K562 (cell line): ENCODE results near the gene RNF41. TPM values are rescaled to one million over a fixed set of nuclear protein-coding genes. Genes with fewer than 3 reads are reported as not detected.

Source experiments
- ATF2 ChIP-seq: sonication (generic); formaldehyde crosslinking; IDR thresholded peaks from 2 replicates; pipeline ENCODE4 v1.8.1; 2022; ENCODE audit warnings: missing genetic modification reagents
- E2F3 ChIP-seq: fragments of 250-450 bp; sonication (Bioruptor Pico); IDR thresholded peaks from 2 replicates; pipeline ENCODE4 v1.4.0; 2020; ENCODE audit warnings: mild to moderate bottlenecking
- GATA2 ChIP-seq: sonication (generic); formaldehyde crosslinking; IDR thresholded peaks from 2 replicates; pipeline ENCODE4 v1.4.0; 2020; ENCODE audit warnings: mild to moderate bottlenecking, missing genetic modification reagents
- GTF2B ChIP-seq: IDR thresholded peaks from 2 replicates; pipeline ENCODE4 v1.6.1; 2011; ENCODE audit not compliant: insufficient read length; ENCODE audit errors: extremely low read depth
- HDAC6 ChIP-seq: IDR thresholded peaks from 2 replicates; pipeline ENCODE4 v1.6.1; 2012; ENCODE audit warnings: low read depth, mild to moderate bottlenecking, control low read depth, inconsistent platforms, low read length, moderate library complexity
- KAT8 ChIP-seq: fragments of 450-650 bp; IDR thresholded peaks from 2 replicates; pipeline ENCODE4 v1.6.1; 2016; ENCODE audit warnings: low read depth, mild to moderate bottlenecking
- KDM2B ChIP-seq: fragments of 250-450 bp; sonication (Bioruptor Pico); IDR thresholded peaks from 2 replicates; pipeline ENCODE4 v1.8.0; 2021; ENCODE audit warnings: mild to moderate bottlenecking, moderate library complexity
- KLF6 ChIP-seq: fragments of 250-450 bp; sonication (Bioruptor Pico); IDR thresholded peaks from 2 replicates; pipeline ENCODE4 v1.4.0; 2020; ENCODE audit warnings: mild to moderate bottlenecking, moderate library complexity, borderline replicate concordance
- NR2F6 ChIP-seq: fragments of 450-650 bp; formaldehyde crosslinking; IDR thresholded peaks from 2 replicates; pipeline ENCODE4 v1.4.0; 2020; ENCODE audit warnings: mild to moderate bottlenecking
- SETDB1 ChIP-seq: IDR thresholded peaks from one replicate; pipeline ENCODE4 v1.6.1; 2012; ENCODE audit warnings: low read length, control low read depth, inconsistent platforms
- SLC30A9 ChIP-seq: fragments of 250-450 bp; sonication (Bioruptor Pico); IDR thresholded peaks from 2 replicates; pipeline ENCODE4 v1.8.0; 2022; ENCODE audit warnings: mild to moderate bottlenecking, moderate library complexity
- SP2 ChIP-seq: IDR thresholded peaks from 2 replicates; pipeline ENCODE4 v1.6.1; 2011; ENCODE audit warnings: mild to moderate bottlenecking, low read depth, low read length, moderate library complexity; ENCODE audit not compliant: poor library complexity, severe bottlenecking; ENCODE audit errors: extremely low read depth
- SRSF3 ChIP-seq: fragments of 200-400 bp; formaldehyde crosslinking; IDR thresholded peaks from 2 replicates; pipeline ENCODE4 v1.6.1; 2016; ENCODE audit warnings: mild to moderate bottlenecking, low read length, moderate library complexity; ENCODE audit not compliant: insufficient read depth
- TCF7 ChIP-seq: sonication (generic); IDR thresholded peaks from 2 replicates; pipeline ENCODE4 v1.6.1; 2016; ENCODE audit warnings: antibody characterized with exemption, borderline replicate concordance
- XRCC4 ChIP-seq: IDR thresholded peaks from one replicate; pipeline ENCODE4 v1.6.1; 2011; ENCODE audit not compliant: insufficient read depth, insufficient read length; ENCODE audit errors: extremely low read depth
- ZBTB34 ChIP-seq: fragments of 250-450 bp; sonication (Bioruptor Pico); IDR thresholded peaks from 2 replicates; pipeline ENCODE4 v1.8.0; 2021; ENCODE audit warnings: mild to moderate bottlenecking, moderate library complexity
- ZC3H11A ChIP-seq: IDR thresholded peaks from 2 replicates; pipeline ENCODE4 v1.6.1; 2012; ENCODE audit warnings: low read depth, low read length, improper control_type of control experiment
- ZNF12 ChIP-seq: sonication (generic); formaldehyde crosslinking; IDR thresholded peaks from 2 replicates; pipeline ENCODE4 v1.4.0; 2020; ENCODE audit warnings: mild to moderate bottlenecking, missing genetic modification reagents
- ZNF124 ChIP-seq: sonication (generic); formaldehyde crosslinking; IDR thresholded peaks from 2 replicates; pipeline ENCODE4 v1.8.1; 2022; ENCODE audit warnings: missing genetic modification reagents
- ZNF143 ChIP-seq: sonication (generic); formaldehyde crosslinking; IDR thresholded peaks from 2 replicates; pipeline ENCODE4 v1.9.0; 2022; ENCODE audit warnings: mild to moderate bottlenecking, missing genetic modification reagents
- ZNF551 ChIP-seq: fragments of 250-450 bp; sonication (Bioruptor Pico); IDR thresholded peaks from 2 replicates; pipeline ENCODE4 v1.5.0; 2021; ENCODE audit warnings: mild to moderate bottlenecking, moderate library complexity
- ZNF76 ChIP-seq: fragments of 250-450 bp; sonication (Bioruptor Pico); IDR thresholded peaks from 2 replicates; pipeline ENCODE4 v1.4.0; 2020; ENCODE audit warnings: mild to moderate bottlenecking, moderate library complexity, borderline replicate concordance
- ZNF766 ChIP-seq: fragments of 200-800 bp; sonication (Bioruptor generic); conservative IDR thresholded peaks from 2 replicates; pipeline ENCODE4 v1.6.1; 2016; ENCODE audit warnings: missing genetic modification characterization, missing compliant biosample characterization
- ZNF778 ChIP-seq: fragments of 450-650 bp; formaldehyde crosslinking; IDR thresholded peaks from 2 replicates; pipeline ENCODE4 v1.4.0; 2020; ENCODE audit warnings: mild to moderate bottlenecking, moderate library complexity
- polyA plus RNA-seq, 8 experiments: library from polyadenylated mRNA; depleted of rRNA in 4 of 8; stranded (reverse) in 5 of 8; unstranded in 3 of 8; fragments of >200 nt; fragmentation: Nextera tagmentation in 2 of 8; fragmentation: Illumina TruSeq in 1 of 8; extraction: Ambion mirVana in 2 of 8; extraction: Trizol in 1 of 8; gene quantifications; 2 replicates each; pipeline versions ENCODE4 v1.2.1 to v1.2.3, GENCODE V29; 2011 to 2014; ENCODE audit warnings: inconsistent platforms in 1 of 8, missing spikeins in 1 of 8
- total RNA-seq, 7 experiments: library from RNA; depleted of rRNA in 6 of 7; stranded (reverse); fragments of >200 nt in 6 of 7; fragmentation: Illumina TruSeq in 2 of 7; extraction: Trizol in 2 of 7; gene quantifications; 2 replicates each; pipeline versions ENCODE4 v1.2.1 to v1.2.3, GENCODE V29; 2011 to 2021; ENCODE audit warnings: low replicate concordance in 1 of 7
- TF ChIP-seq, protein P1 (sequence below): sonication (generic); formaldehyde crosslinking; IDR thresholded peaks from 2 replicates; pipeline ENCODE4 v1.9.0; 2022; ENCODE audit warnings: mild to moderate bottlenecking, missing genetic modification reagents

RNF41 gene
- total and polyA plus RNA-seq, 9 of the 15 experiments (the other 6 are each of a cell fraction or from before 2014, with no cell fraction given), result 28.2 to 46.8 (median 33.8) TPM

DNA sequence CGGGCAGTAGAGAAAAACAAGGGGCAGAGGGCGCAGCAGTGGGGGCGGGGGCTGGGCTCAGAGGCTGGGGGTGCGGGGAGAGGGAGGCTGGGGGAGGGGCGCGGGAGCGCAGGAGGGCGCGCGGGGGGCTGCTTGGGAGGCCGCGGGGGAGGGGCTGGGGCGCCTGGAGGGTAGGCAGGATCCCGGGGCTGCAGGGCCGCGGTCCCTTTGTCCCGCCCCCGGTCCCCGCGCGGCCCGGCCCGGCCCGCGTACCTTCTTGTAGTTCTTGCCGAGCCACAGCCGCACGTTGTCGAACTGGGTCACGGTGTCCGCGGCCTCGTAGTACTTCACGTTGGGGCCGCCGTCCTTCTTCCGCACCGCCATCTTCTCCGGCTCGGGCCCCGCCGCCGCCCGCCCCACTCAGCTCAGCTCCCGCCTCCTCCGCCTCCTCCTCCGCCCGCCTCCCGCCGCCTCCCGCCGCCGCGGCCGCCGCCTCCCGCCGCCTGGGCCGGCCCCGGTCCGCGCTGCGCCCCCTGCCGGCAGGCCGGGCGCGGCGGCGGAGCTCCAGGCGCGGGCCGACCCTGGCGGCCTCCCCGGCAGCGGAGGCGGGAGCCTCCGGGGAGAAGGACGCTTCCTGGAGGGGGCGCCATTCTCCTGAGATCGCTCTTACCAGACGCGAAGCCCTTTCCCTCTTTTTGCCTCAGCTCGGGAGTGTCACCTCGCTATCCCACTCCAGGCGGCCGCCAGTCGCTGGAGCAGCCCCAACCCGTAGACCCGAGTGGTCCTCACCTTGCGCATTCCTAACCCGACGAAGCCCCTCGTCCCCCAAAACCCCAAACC is 32.4 kb downstream of the RNF41 start, which contains the start of gene SMARCC2 (continued):
- TF ChIP-seq ZC3H11A (no peak), SRSF3 (no peak), KLF6 (CRISPR knock-in tag) (no peak), TCF7 (no peak), SP2 (no peak), ZBTB34 (CRISPR knock-in tag) (no peak), SLC30A9 (CRISPR knock-in tag) (no peak), ZNF76 (CRISPR knock-in tag) (no peak), SETDB1 (no peak), ZNF124 (CRISPR knock-in tag) (no peak), ZNF12 (CRISPR knock-in tag) (no peak), ZNF143 (CRISPR knock-in tag) (no peak), XRCC4 (no peak), NR2F6 (CRISPR knock-in tag) (no peak), GATA2 (no peak), HDAC6 (no peak), ZNF766 (no peak), KDM2B (no peak), ZNF551 (CRISPR knock-in tag) (no peak), GTF2B (no peak), ATF2 (CRISPR knock-in tag) (no peak), ZNF778 (no peak), KAT8 (no peak), E2F3 (CRISPR knock-in tag) (no peak)
- TF ChIP-seq, protein P1, sequence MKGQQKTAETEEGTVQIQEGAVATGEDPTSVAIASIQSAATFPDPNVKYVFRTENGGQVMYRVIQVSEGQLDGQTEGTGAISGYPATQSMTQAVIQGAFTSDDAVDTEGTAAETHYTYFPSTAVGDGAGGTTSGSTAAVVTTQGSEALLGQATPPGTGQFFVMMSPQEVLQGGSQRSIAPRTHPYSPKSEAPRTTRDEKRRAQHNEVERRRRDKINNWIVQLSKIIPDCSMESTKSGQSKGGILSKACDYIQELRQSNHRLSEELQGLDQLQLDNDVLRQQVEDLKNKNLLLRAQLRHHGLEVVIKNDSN (CRISPR knock-in tag), result no peak
